ENCODE data around the gene FARS2.
A peak's percentile ranks its signal among the peaks of the same experiment; 100 is the strongest.
"Not testable (repeated sequence)": the region's sequence is repeated elsewhere in the genome, so short reads cannot be mapped to it uniquely, and the experiment has no call there.

FARS2 gene

GRCh38 chr6:5778317-5778857 lies 517.1 kb downstream of the FARS2 start:
- no peak for DNase-seq

- DNase-seq, result no peak
Observed at GRCh38 chr6:5778906-5779305, 517.6 kb downstream of the FARS2 start.

- no peak for DNase-seq
Observed at GRCh38 chr6:5781019-5781418, 519.7 kb downstream of the FARS2 start.

GRCh38 chr6:5781966-5782556 lies 520.7 kb downstream of the FARS2 start:
- no peak for DNase-seq

- DNase-seq, result no peak
Observed at GRCh38 chr6:5782783-5783547, 521.7 kb downstream of the FARS2 start.

GRCh38 chr6:5783584-5784089 lies 522.3 kb downstream of the FARS2 start:
- DNase-seq, result no peak

DNA sequence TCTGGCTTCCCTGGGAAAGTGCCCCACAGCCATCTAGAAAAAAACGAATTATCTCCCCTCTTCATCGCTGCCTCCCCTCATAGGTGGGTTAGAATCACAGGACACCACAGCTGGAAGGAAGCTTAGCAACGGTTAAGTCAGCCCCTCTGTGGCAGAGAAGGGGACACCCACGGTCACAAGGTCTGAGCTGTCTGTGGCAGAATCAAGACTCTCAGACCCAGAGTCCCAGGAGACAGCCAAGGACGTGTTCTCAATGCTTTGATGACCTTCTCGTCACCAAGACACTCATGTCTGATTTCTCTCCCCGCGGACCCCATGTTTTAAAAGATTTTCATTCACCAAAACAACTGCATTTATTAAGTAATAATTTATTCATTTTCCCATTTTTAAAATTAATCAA lies 523.9 kb downstream of the FARS2 start:
- no peak for DNase-seq

DNA sequence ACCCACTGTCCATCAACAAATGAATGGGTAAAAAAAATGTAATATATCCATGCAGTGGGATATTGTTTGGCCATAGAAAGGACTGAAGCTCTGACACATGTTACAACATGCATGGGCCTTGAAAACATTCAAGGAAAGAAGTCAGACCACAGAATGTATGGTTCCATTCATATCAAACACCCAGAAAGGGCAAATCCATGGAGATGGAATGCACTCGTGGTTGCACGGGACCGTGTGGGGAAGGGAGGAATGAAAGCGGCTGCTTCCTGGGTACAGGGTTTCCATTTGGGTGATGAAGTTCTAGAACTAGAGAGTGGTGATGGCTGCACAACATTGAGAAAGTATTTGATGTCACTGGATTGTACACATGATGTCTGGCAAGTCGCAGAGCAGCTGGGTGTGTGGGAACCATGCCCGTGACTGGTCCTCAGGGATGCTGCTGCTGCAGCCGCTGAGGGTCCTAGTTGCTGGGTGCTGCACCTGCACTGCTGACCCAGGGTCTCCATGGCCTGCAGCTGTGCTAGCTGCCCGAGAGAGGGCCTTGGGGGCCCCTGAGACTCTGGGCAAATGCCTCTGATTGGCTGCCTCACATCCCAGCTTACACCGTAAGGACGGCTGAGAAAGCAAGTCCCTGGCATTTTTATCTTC lies 525.1 kb downstream of the FARS2 start:
- peak; percentile 63 for DNase-seq

GRCh38 chr6:5786969-5787720 lies 525.8 kb downstream of the FARS2 start:
- DNase-seq, result no peak

- DNase-seq, result not testable (repeated sequence)
Observed at GRCh38 chr6:5789426-5789825, 528.1 kb downstream of the FARS2 start.

- not testable (repeated sequence) for DNase-seq
Observed at GRCh38 chr6:5796555-5796954, 535.2 kb downstream of the FARS2 start.

GRCh38 chr6:5806406-5806805 lies 545.1 kb downstream of the FARS2 start:
- DNase-seq, result not testable (repeated sequence)

GRCh38 chr6:5809450-5809849 lies 548.1 kb downstream of the FARS2 start:
- DNase-seq, result no peak

- no peak for DNase-seq
Observed at GRCh38 chr6:5811997-5812396, 550.7 kb downstream of the FARS2 start.

DNA sequence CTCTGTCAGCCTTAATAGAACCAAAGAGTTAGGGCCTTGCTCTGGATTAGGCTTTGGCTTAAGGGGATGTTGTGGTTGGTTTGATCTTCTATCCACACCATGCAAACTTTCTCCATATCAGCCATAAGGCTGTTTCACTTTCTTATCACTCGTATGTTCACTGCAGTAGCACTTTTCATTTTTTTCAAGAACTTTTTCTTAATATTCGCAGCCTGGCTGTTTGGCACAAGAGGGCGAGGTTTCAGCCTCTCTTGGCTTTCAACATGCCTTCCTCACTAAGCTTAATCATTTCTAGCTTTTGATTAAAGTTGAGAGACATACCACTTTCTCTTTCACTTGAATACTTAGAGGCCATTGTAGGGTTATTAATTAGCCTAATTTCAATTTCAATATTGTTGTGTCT lies 552.3 kb downstream of the FARS2 start:
- DNase-seq, result no peak

DNA sequence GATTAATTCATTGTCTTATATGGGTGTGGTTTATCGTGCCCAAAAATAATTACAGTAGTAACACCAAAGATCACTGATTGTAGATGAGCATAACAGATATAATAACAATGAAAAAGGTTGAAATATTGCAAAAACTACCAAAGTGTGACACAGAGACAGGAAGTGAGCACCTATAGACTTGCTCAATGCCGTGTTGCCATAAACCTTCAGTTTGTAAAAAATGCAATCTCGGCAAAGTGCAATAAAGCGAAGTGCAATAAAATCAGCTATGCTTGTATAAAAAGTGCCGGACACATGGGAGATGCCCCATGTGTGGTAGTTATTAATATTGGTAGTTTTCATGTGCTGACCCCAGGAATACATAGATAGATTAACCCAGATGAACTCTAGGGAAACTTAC lies 552.8 kb downstream of the FARS2 start:
- no peak for DNase-seq

DNA sequence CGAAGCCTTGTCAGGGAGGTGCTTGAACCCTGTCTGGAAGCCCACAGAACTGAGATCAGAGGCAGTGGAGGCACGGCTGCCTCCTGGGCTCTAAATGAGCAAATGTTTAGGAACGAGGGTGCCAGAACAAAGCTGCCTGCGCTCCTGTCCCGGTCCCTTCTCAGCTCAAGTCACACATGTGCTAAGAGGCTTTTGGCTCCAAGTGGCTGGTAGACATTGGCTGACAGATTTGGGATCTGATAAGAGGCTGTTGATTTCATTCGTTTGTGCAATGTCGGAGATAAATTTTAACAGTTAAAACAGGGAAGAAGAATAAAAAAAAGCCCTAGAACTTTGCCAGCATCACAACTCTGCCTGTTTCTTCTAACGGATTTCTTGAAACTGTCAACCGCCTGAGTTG lies 553.6 kb downstream of the FARS2 start:
- no peak for DNase-seq

DNA sequence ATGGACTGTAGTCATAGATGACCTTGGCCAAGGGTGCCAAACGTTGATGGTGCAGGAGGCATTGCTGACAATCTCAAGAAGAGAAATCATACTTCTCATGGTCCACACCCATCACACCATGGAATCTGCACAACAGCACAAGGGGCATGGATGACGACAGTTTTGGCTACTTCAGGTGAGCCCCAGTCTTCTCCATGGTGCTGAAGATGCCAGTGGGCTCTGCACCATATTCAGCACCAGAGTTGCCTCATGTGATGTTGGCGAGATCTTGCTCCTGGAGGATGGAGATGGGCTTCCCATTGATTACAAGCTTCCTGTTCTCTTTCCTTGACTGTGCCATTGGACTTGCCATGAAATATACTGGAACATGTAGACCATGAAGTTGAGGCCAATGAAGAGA lies 556.6 kb downstream of the FARS2 start:
- DNase-seq, result no peak

GRCh38 chr6:5818959-5819358 lies 557.6 kb downstream of the FARS2 start:
- DNase-seq, result no peak

Measured in fibroblast of upper back skin (primary cell).